ENCODE data around the gene SMAD3. TPM values are rescaled to one million over a fixed set of nuclear protein-coding genes. Genes with fewer than 3 reads are reported as not detected.

Gene SMAD3
- total RNA-seq, 1 experiment from 2014 or later: 89.2 TPM

DNA sequence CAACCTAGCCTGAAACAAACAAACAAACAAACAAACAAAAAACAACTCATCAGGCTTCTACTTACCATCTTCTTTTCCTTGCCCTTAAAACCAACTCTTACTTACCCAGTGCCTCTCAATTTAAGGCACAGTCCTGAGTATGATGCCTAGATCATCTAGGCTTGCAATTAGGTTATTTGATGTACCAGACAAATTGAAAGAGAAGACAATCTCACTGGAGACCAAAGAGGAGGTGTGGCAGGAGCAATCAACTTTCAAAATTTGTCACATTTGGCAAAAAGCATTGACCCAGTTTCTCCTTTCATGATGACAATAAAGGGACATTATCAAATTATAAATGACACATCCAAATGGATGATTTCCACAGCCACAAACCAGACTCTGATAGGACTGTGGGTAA lies 153.0 kb downstream of the SMAD3 start:
- no TSS peak for BruUV-seq (replicated peaks)
- peaks cover 10% of the 10 kb centered on the region for H3K79me2 ChIP-seq (ENCODE audit: insufficient read depth, low read length)
- no peaks in the 10 kb centered on the region for H3K27me3 ChIP-seq (ENCODE audit: insufficient read depth, low read length)
- H3K9ac ChIP-seq (ENCODE audit: low read length): no peak overlapping the region
- POLR2A ChIA-PET: no interaction called here
- no peaks in the 10 kb centered on the region for H3K9me3 ChIP-seq (ENCODE audit: control insufficient read depth in 1 of 2, insufficient read depth in 1 of 2, low read depth in 1 of 2, low read length in 2 of 2)
- no peak for DNase-seq (ENCODE audit: low read depth, low spot score)
- ATAC-seq: no peak
- H4K20me1 ChIP-seq (ENCODE audit: insufficient read depth): no peaks in the 10 kb centered on the region
- no peak overlapping the region for H3K4me3 ChIP-seq (replicated peaks in 1 of 2; ENCODE audit: low read depth in 1 of 2, low read length in 2 of 2)
- no peak overlapping the region for H2AFZ ChIP-seq (ENCODE audit: low read depth, low read length, poor library complexity, severe bottlenecking)
- no peak overlapping the region for H3K4me2 ChIP-seq (ENCODE audit: low read length)
- RAD21 ChIA-PET (ENCODE audit: low non-redundant PET in 1 of 2, low total read pairs in 2 of 2, uncharacterized antibody in 2 of 2, unreplicated experiment in 2 of 2): no interaction called here
- H3K36me3 ChIP-seq (ENCODE audit: control insufficient read depth in 1 of 2, insufficient read depth in 2 of 2, low read length in 2 of 2): no peaks in the 10 kb centered on the region; a peak in 1 of 4 replicates
- no peaks in the 10 kb centered on the region for H3K4me1 ChIP-seq (ENCODE audit: control insufficient read depth in 1 of 2, insufficient read depth in 2 of 2, low read length in 2 of 2)
- H3K9me2 ChIP-seq (ENCODE audit: insufficient read depth): no peaks in the 10 kb centered on the region
- CTCF ChIA-PET: no interaction called here
- intact Hi-C loops (cut with micrococcal nuclease): no loop called here
- no peak for TF ChIP-seq ZFX (IDR thresholded peaks at IDR 0.05)
- TF ChIP-seq SRF (IDR thresholded peaks at IDR 0.05; ENCODE audit: low read depth): no peak
- no peak overlapping the region for H3K27ac ChIP-seq (ENCODE audit: low read depth, low read length)

DNA sequence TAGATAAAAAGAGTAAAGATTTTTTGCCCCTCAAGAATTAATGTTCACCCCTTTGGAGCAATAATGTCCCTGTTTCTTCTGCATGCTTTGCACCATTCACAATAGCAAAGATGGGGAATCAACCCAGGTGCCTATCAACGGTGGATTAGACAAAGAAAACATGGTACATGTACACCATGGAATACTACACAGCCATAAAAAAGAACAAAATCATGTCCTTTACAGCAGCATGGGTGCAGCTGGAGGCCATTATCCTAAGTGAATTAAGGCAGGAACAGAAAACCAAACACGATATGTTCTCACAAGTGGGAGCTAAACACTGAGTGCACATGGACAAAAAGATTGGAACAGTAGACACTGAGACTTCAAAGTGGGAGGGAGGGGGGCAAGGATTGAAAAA lies 153.9 kb downstream of the SMAD3 start:
- ChIA-PET RAD21 (ENCODE audit: low non-redundant PET in 1 of 2, low total read pairs in 2 of 2, uncharacterized antibody in 2 of 2, unreplicated experiment in 2 of 2) (no interaction called here), CTCF (no interaction called here), POLR2A (no interaction called here)
- intact Hi-C loops (cut with micrococcal nuclease): no loop called here
- Histone ChIP-seq H3K4me2 (ENCODE audit: low read length) (no peak overlapping the region), H3K27me3 (ENCODE audit: insufficient read depth, low read length) (no peaks in the 10 kb centered on the region), H3K9me3 (ENCODE audit: control insufficient read depth in 1 of 2, insufficient read depth in 1 of 2, low read depth in 1 of 2, low read length in 2 of 2) (no peaks in the 10 kb centered on the region), H3K79me2 (ENCODE audit: insufficient read depth, low read length) (peaks cover 10% of the 10 kb centered on the region), H3K9ac (ENCODE audit: low read length) (no peak overlapping the region), H3K27ac (ENCODE audit: low read depth, low read length) (no peak overlapping the region), H3K36me3 (ENCODE audit: control insufficient read depth in 1 of 2, insufficient read depth in 2 of 2, low read length in 2 of 2) (no peaks in the 10 kb centered on the region; a peak in 1 of 4 replicates), H4K20me1 (ENCODE audit: insufficient read depth) (no peaks in the 10 kb centered on the region), H2AFZ (ENCODE audit: low read depth, low read length, poor library complexity, severe bottlenecking) (no peak overlapping the region), H3K9me2 (ENCODE audit: insufficient read depth) (no peaks in the 10 kb centered on the region), H3K4me3 (replicated peaks in 1 of 2; ENCODE audit: low read depth in 1 of 2, low read length in 2 of 2) (no peak overlapping the region), H3K4me1 (ENCODE audit: control insufficient read depth in 1 of 2, insufficient read depth in 2 of 2, low read length in 2 of 2) (no peaks in the 10 kb centered on the region)
- no TSS peak for BruUV-seq (replicated peaks)
- ATAC-seq (no peak), DNase-seq (ENCODE audit: low read depth, low spot score) (no peak)
- TF ChIP-seq CEBPB (IDR thresholded peaks at IDR 0.05; ENCODE audit: low read depth) (no peak), SIN3A (IDR thresholded peaks at IDR 0.05; ENCODE audit: low read depth) (no peak), ZFX (IDR thresholded peaks at IDR 0.05) (no peak), POLR2AphosphoS5 (IDR thresholded peaks at IDR 0.05; ENCODE audit: low read depth, low read length) (no peak), ELF1 (IDR thresholded peaks at IDR 0.05; ENCODE audit: borderline replicate concordance, low read depth) (no peak), ZNF274 (IDR thresholded peaks at IDR 0.05; ENCODE audit: low read depth, low read length) (no peak), EZH2 (IDR thresholded peaks at IDR 0.05) (no peak), JUND (IDR thresholded peaks at IDR 0.05) (no peak), ZBTB33 (IDR thresholded peaks at IDR 0.05; ENCODE audit: extremely low read depth, insufficient replicate concordance, low read length) (no peak), POLR2A (IDR thresholded peaks at IDR 0.05; ENCODE audit: borderline replicate concordance, extremely low read depth, insufficient read depth, insufficient read length) (no peak), MAX (IDR thresholded peaks at IDR 0.05) (no peak), SRF (IDR thresholded peaks at IDR 0.05; ENCODE audit: low read depth) (no peak), EGR1 (IDR thresholded peaks at IDR 0.05; ENCODE audit: low read depth) (no peak), REST (IDR thresholded peaks at IDR 0.05; ENCODE audit: low read depth) (no peak)
- TF ChIP-seq, protein P1, sequence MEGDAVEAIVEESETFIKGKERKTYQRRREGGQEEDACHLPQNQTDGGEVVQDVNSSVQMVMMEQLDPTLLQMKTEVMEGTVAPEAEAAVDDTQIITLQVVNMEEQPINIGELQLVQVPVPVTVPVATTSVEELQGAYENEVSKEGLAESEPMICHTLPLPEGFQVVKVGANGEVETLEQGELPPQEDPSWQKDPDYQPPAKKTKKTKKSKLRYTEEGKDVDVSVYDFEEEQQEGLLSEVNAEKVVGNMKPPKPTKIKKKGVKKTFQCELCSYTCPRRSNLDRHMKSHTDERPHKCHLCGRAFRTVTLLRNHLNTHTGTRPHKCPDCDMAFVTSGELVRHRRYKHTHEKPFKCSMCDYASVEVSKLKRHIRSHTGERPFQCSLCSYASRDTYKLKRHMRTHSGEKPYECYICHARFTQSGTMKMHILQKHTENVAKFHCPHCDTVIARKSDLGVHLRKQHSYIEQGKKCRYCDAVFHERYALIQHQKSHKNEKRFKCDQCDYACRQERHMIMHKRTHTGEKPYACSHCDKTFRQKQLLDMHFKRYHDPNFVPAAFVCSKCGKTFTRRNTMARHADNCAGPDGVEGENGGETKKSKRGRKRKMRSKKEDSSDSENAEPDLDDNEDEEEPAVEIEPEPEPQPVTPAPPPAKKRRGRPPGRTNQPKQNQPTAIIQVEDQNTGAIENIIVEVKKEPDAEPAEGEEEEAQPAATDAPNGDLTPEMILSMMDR (IDR thresholded peaks at IDR 0.05 in 2 of 3, conservative IDR thresholded peaks at IDR 0.05 in 1 of 3; ENCODE audit: borderline replicate concordance in 1 of 3, insufficient read depth in 1 of 3, low read depth in 2 of 3, low read length in 2 of 3): no peak
